ENCODE results near the gene WDFY4. TPM values are rescaled to one million over a fixed set of nuclear protein-coding genes. Genes with fewer than 3 reads are reported as not detected.

Gene WDFY4
- total and polyA plus RNA-seq, 2 of the 13 experiments (the other 11 are each of a cell fraction or from before 2014, with no cell fraction given), result not detected

GRCh38 chr10:48946332-48946731 lies 261.7 kb downstream of the WDFY4 start (continued):
- TF ChIP-seq SNAPC4 (CRISPR knock-in tag; IDR thresholded peaks at IDR 0.05), result no peak
- TF ChIP-seq NFIB (CRISPR knock-in tag; IDR thresholded peaks at IDR 0.05; ENCODE audit: borderline replicate concordance), result no peak

GRCh38 chr10:48946891-48947500 lies 262.3 kb downstream of the WDFY4 start:
- Histone ChIP-seq H3K27ac (ENCODE audit: extremely low read length, insufficient read depth, low read length) (no peak overlapping the region), H3K4me1 (ENCODE audit: insufficient read depth, low read length) (no peaks in the 10 kb centered on the region), H3K9ac (ENCODE audit: insufficient read depth, low read depth, low read length) (no peak overlapping the region), H2AFZ (ENCODE audit: low read length) (no peak overlapping the region), H3K9me3 (ENCODE audit: low read length) (no peaks in the 10 kb centered on the region), H3K36me3 (replicated peaks in 1 of 2; ENCODE audit: control insufficient read depth in 1 of 2, insufficient read depth in 2 of 2, low read length in 2 of 2) (no peaks in the 10 kb centered on the region), H3K27me3 (ENCODE audit: control insufficient read depth in 1 of 2, insufficient read depth in 2 of 2, low read length in 2 of 2) (peaks cover 0 to 1% of the 10 kb centered on the region in 2 experiments; a peak in 3 of 5 replicates), H3K79me2 (ENCODE audit: insufficient read depth, low read length) (no peaks in the 10 kb centered on the region), H3K4me2 (ENCODE audit: low read depth, low read length) (no peak overlapping the region), H3K4me3 (replicated peaks in 1 of 3; ENCODE audit: insufficient read depth in 1 of 3, low read depth in 2 of 3, low read length in 3 of 3) (no peak overlapping the region), H4K20me1 (ENCODE audit: insufficient read depth, low read length) (no peaks in the 10 kb centered on the region)
- BruUV-seq (replicated peaks), result no TSS peak
- TF ChIP-seq SNAPC5 (CRISPR knock-in tag; IDR thresholded peaks at IDR 0.05; ENCODE audit: borderline replicate concordance), result no peak
- no peak for TF ChIP-seq RFXAP (CRISPR knock-in tag; IDR thresholded peaks at IDR 0.05; ENCODE audit: borderline replicate concordance)
- TF ChIP-seq NKX3-1 (CRISPR knock-in tag; IDR thresholded peaks at IDR 0.05), result no peak
- no peak for TF ChIP-seq ZSCAN12 (CRISPR knock-in tag; IDR thresholded peaks at IDR 0.05)
- no peak for TF ChIP-seq CENPX (CRISPR knock-in tag; IDR thresholded peaks at IDR 0.05)
- TF ChIP-seq ADNP (CRISPR knock-in tag; IDR thresholded peaks at IDR 0.05), result no peak
- TF ChIP-seq NR2F6 (IDR thresholded peaks at IDR 0.05), result no peak
- TF ChIP-seq NR2F6 (CRISPR knock-in tag; IDR thresholded peaks at IDR 0.05), result no peak
- TF ChIP-seq ZNF12 (CRISPR knock-in tag; IDR thresholded peaks at IDR 0.05), result no peak
- no peak for TF ChIP-seq ZNF775 (CRISPR knock-in tag; IDR thresholded peaks at IDR 0.05; ENCODE audit: borderline replicate concordance)
- TF ChIP-seq NFYC (CRISPR knock-in tag; IDR thresholded peaks at IDR 0.05), result no peak
- no peak for TF ChIP-seq ZBTB20 (CRISPR knock-in tag; IDR thresholded peaks at IDR 0.05; ENCODE audit: borderline replicate concordance, low read depth)
- TF ChIP-seq ZNF737 (CRISPR knock-in tag; IDR thresholded peaks at IDR 0.05; ENCODE audit: borderline replicate concordance), result no peak
- TF ChIP-seq TFAP4 (IDR thresholded peaks at IDR 0.05; ENCODE audit: borderline replicate concordance, low read depth), result no peak
- no peak for TF ChIP-seq PTBP1 (IDR thresholded peaks at IDR 0.05; ENCODE audit: low read depth, low read length, poor library complexity, severe bottlenecking)
- in situ Hi-C loops (cut with HindIII; ENCODE audit: extremely low pct_ligation_motif_present, low pct_unique_long_range_greater_than_20kb) (no loop called here), intact Hi-C loops (cut with micrococcal nuclease; ENCODE audit: unreplicated experiment) (no loop called here)
- CTCF ChIA-PET (ENCODE audit: low intra/inter-chr PET ratio, low total read pairs), result no interaction called here
- ATAC-seq (no peak), DNase-seq (ENCODE audit: low spot score) (no peak), FAIRE-seq (no peak)
- WGBS (ENCODE audit: low lambda C conversion rate), result 49% methylated on average over 12 of the region's 12 CpGs
- POLR2A ChIA-PET, result no interaction called here

All from HepG2 (cell line).